GM18870 (cell line): ENCODE measurements around the gene EML2.
"Not testable (repeated sequence)": the region's sequence is repeated elsewhere in the genome, so short reads cannot be mapped to it uniquely, and the experiment has no call there.

ENCODE experiments used
- ATAC-seq: cut with Tn5 transposase; IDR thresholded peaks from one replicate; pipeline ENCODE4 v1.9.1; 2021; ENCODE audit warnings: moderate library complexity; ENCODE audit not compliant: unreplicated experiment

The EML2 gene

GRCh38 chr19:45650722-45651121 lies 11.5 kb upstream of the EML2 start:
- ATAC-seq = no peak

GRCh38 chr19:45646345-45646698 lies 7.1 kb upstream of the EML2 start:
- no peak for ATAC-seq

- ATAC-seq = no peak
Observed at GRCh38 chr19:45645631-45646344, 6.6 kb upstream of the EML2 start.

- no peak for ATAC-seq
Observed at GRCh38 chr19:45645068-45645630, 6.0 kb upstream of the EML2 start.

- no peak for ATAC-seq
Observed at GRCh38 chr19:45643927-45644771, 5.0 kb upstream of the EML2 start.

GRCh38 chr19:45643024-45643926 lies 4.1 kb upstream of the EML2 start:
- peak; percentile 19 for ATAC-seq

GRCh38 chr19:45641274-45642105 lies 2.3 kb upstream of the EML2 start:
- peak; percentile 38 for ATAC-seq

- ATAC-seq = no peak
Observed at GRCh38 chr19:45640849-45641273, 1.7 kb upstream of the EML2 start.

GRCh38 chr19:45637890-45638667 lies 1.1 kb downstream of the EML2 start:
- no peak for ATAC-seq

GRCh38 chr19:45636902-45637301 lies 2.3 kb downstream of the EML2 start:
- ATAC-seq = no peak

- no peak for ATAC-seq
Observed at GRCh38 chr19:45636275-45636674, 2.9 kb downstream of the EML2 start.

- ATAC-seq = no peak
Observed at GRCh38 chr19:45632468-45633196, 6.6 kb downstream of the EML2 start.

GRCh38 chr19:45630463-45630862 lies 8.7 kb downstream of the EML2 start:
- ATAC-seq = no peak

GRCh38 chr19:45629704-45630103 lies 9.5 kb downstream of the EML2 start:
- ATAC-seq = no peak

- ATAC-seq = not testable (repeated sequence)
Observed at GRCh38 chr19:45628219-45628618, 11.0 kb downstream of the EML2 start.

- ATAC-seq = no peak
Observed at GRCh38 chr19:45623984-45624383, 15.2 kb downstream of the EML2 start.

- no peak for ATAC-seq
Observed at GRCh38 chr19:45621976-45622503, 17.2 kb downstream of the EML2 start.

GRCh38 chr19:45621389-45621788 lies 17.8 kb downstream of the EML2 start:
- no peak for ATAC-seq

GRCh38 chr19:45616704-45617017 lies 22.5 kb downstream of the EML2 start:
- ATAC-seq = no peak
